HK-2 (cell line): ENCODE data around the gene CYB561D1.

Experiments
- DNase-seq: peaks from one replicate; pipeline ENCODE4 v3.0.0-alpha.2; 2018; ENCODE audit not compliant: unreplicated experiment

The CYB561D1 gene

GRCh38 chr1:109529881-109530456 is 36.1 kb downstream of the CYB561D1 start:
- DNase-seq: no peak

GRCh38 chr1:109530457-109531087 is 36.7 kb downstream of the CYB561D1 start:
- no peak for DNase-seq

GRCh38 chr1:109531380-109531779 is 37.5 kb downstream of the CYB561D1 start:
- DNase-seq: no peak

GRCh38 chr1:109531826-109532364 is 38.0 kb downstream of the CYB561D1 start:
- DNase-seq: peak; percentile 35

- DNase-seq: peak; percentile 87
Observed at GRCh38 chr1:109532365-109533136, 38.7 kb downstream of the CYB561D1 start.

- DNase-seq: no peak
Observed at GRCh38 chr1:109534307-109534858, 40.5 kb downstream of the CYB561D1 start.

- no peak for DNase-seq
Observed at GRCh38 chr1:109535481-109535880, 41.6 kb downstream of the CYB561D1 start.

- DNase-seq: no peak
Observed at GRCh38 chr1:109535971-109536491, 42.1 kb downstream of the CYB561D1 start.

- DNase-seq: no peak
Observed at GRCh38 chr1:109537450-109538178, 43.7 kb downstream of the CYB561D1 start.

GRCh38 chr1:109538827-109539555 is 45.1 kb downstream of the CYB561D1 start:
- no peak for DNase-seq

GRCh38 chr1:109539676-109540075 is 45.8 kb downstream of the CYB561D1 start, which contains the start of gene GPR61:
Gene GPR61 (plus strand): TSS chr1:109539872. CDS start chr1:109543023, 3,151 bp downstream.
- no peak for DNase-seq

GRCh38 chr1:109541102-109541501 is 47.2 kb downstream of the CYB561D1 start:
- no peak for DNase-seq

- DNase-seq: no peak
Observed at GRCh38 chr1:109542657-109543056, 48.8 kb downstream of the CYB561D1 start.

- DNase-seq: no peak
Observed at GRCh38 chr1:109543283-109543987, 49.5 kb downstream of the CYB561D1 start.

GRCh38 chr1:109543988-109544735 is 50.3 kb downstream of the CYB561D1 start:
- DNase-seq: no peak

- peak; percentile 81 for DNase-seq
Observed at GRCh38 chr1:109546311-109547109, 52.6 kb downstream of the CYB561D1 start.

GRCh38 chr1:109547463-109548320 is 53.8 kb downstream of the CYB561D1 start:
- DNase-seq: no peak
